Panc1 (cell line): ENCODE results near the gene MMP23B.

ENCODE experiments used
- CTCF ChIP-seq: fragments of 450-650 bp; IDR thresholded peaks from 2 replicates; pipeline ENCODE4 v1.5.1; 2017; ENCODE audit warnings: mild to moderate bottlenecking
- POLR2AphosphoS5 ChIP-seq: IDR thresholded peaks from 2 replicates; pipeline ENCODE4 v1.6.1; 2012; ENCODE audit warnings: mild to moderate bottlenecking, low read depth, low read length, moderate library complexity
- REST ChIP-seq, 2 experiments: IDR thresholded peaks; 2 replicates each; pipeline ENCODE4 v1.6.1; 2011 to 2012; ENCODE audit warnings: low read depth in 2 of 2, control low read depth in 1 of 2, low read length in 1 of 2, mild to moderate bottlenecking in 1 of 2, moderate library complexity in 1 of 2; ENCODE audit not compliant: insufficient read depth in 1 of 2
- SIN3A ChIP-seq: IDR thresholded peaks from 2 replicates; pipeline ENCODE4 v1.6.1; 2012; ENCODE audit warnings: low read depth, mild to moderate bottlenecking, low read length, moderate library complexity, borderline replicate concordance; ENCODE audit not compliant: insufficient read depth

GRCh38 chr1:1601564-1602303, 30.2 kb upstream of the MMP23B start:
- no peak for TF ChIP-seq CTCF
- TF ChIP-seq POLR2AphosphoS5, result no peak
- no peak for TF ChIP-seq REST (IDR thresholded peaks at IDR 0.05; ENCODE audit: insufficient read depth in 1 of 2, low read depth in 2 of 2, low read length in 1 of 2)
- no peak for TF ChIP-seq SIN3A
